ENCODE measurements around the gene MRPL47. TPM values are rescaled to one million over a fixed set of nuclear protein-coding genes. Genes with fewer than 3 reads are reported as not detected.
A peak's percentile ranks its signal among the peaks of the same experiment; 100 is the strongest.

Gene MRPL47
- total and polyA plus RNA-seq, 9 of the 15 experiments (the other 6 are each of a cell fraction or from before 2014, with no cell fraction given), result 101 to 437 (median 141) TPM

DNA sequence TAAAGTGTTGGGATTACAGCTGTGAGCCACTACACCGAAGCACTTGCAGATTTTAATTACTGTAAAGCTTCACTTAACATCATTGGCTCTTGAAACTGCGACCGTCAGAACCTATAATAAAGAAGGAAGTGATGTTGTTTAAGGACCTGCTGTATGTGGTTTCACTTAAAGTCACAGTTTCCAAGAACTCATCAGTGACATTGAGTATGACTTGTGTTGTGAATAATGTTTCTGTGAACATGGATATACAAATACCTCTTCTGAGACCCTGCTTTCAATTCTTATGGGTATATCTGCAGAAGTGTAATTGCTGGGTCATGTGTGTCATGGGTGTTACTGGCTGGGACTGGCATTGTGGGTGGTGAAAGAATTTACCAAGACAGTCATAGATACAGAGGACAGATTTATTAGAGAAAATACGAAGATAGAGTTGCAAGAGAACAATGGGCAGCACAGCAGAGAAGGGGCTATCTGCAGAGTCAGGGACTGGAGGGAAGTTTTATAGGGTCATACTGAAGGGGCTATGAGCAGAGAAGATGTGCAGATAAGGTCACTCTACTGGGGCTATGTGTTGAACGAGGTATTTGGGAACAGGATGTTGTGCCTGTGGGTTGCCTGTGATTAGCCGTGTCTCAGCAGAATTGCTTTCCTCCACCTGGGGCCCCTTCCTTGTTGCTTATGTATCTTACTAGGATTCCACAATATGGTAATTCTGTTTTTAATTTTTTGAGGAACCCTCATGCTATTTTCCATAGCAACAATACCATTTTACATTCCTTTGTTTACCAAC, 4.7 kb upstream of the MRPL47 start (continued):
- TF ChIP-seq, protein P1, sequence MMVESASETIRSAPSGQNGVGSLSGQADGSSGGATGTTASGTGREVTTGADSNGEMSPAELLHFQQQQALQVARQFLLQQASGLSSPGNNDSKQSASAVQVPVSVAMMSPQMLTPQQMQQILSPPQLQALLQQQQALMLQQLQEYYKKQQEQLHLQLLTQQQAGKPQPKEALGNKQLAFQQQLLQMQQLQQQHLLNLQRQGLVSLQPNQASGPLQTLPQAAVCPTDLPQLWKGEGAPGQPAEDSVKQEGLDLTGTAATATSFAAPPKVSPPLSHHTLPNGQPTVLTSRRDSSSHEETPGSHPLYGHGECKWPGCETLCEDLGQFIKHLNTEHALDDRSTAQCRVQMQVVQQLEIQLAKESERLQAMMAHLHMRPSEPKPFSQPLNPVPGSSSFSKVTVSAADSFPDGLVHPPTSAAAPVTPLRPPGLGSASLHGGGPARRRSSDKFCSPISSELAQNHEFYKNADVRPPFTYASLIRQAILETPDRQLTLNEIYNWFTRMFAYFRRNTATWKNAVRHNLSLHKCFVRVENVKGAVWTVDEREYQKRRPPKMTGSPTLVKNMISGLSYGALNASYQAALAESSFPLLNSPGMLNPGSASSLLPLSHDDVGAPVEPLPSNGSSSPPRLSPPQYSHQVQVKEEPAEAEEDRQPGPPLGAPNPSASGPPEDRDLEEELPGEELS (CRISPR knock-in tag; IDR thresholded peaks at IDR 0.05; ENCODE audit: borderline replicate concordance), result no peak
- TF ChIP-seq MCM2 (IDR thresholded peaks at IDR 0.05; ENCODE audit: low read depth) (no peak), RAD21 (CRISPR knock-in tag; conservative IDR thresholded peaks at IDR 0.05 in 1 of 2, IDR thresholded peaks at IDR 0.05 in 1 of 2) (no peak), CAMTA2 (CRISPR knock-in tag; conservative IDR thresholded peaks at IDR 0.05) (no peak), DMBX1 (CRISPR knock-in tag; IDR thresholded peaks at IDR 0.05; ENCODE audit: borderline replicate concordance) (no peak), CBFA2T3 (IDR thresholded peaks at IDR 0.05) (peak; percentile 37; the same call in 1 of the 2 replicates), ARID1B (IDR thresholded peaks at IDR 0.05) (0 out of 2 replicates have a peak, but pooled peaks have one; percentile 19), HMGN3 (IDR thresholded peaks at IDR 0.05; ENCODE audit: borderline replicate concordance, extremely low read depth, insufficient read length, low read depth, low read length) (no peak), ILK (tag; IDR thresholded peaks at IDR 0.05; ENCODE audit: borderline replicate concordance, low read depth) (no peak), GTF2F1 (IDR thresholded peaks at IDR 0.05; ENCODE audit: low read depth, low read length) (no peak), BDP1 (IDR thresholded peaks at IDR 0.05; ENCODE audit: insufficient read depth, insufficient read length) (no peak), BMI1 (IDR thresholded peaks at IDR 0.05; ENCODE audit: low read length) (no peak), GABPB1 (CRISPR knock-in tag; IDR thresholded peaks at IDR 0.05) (no peak), ZNF232 (CRISPR knock-in tag; IDR thresholded peaks at IDR 0.05) (no peak), STAT5A (IDR thresholded peaks at IDR 0.05; ENCODE audit: borderline replicate concordance, low read length) (0 out of 2 replicates have a peak, but pooled peaks have one; percentile 9), ETV1 (tag; conservative IDR thresholded peaks at IDR 0.05; ENCODE audit: low read depth) (no peak), ARNT (IDR thresholded peaks at IDR 0.05) (no peak), ARHGAP35 (IDR thresholded peaks at IDR 0.05; ENCODE audit: partially characterized antibody) (no peak), ZMIZ1 (IDR thresholded peaks at IDR 0.05; ENCODE audit: low read depth in 2 of 2, low read length in 2 of 2) (no peak), TCFL5 (CRISPR knock-in tag; conservative IDR thresholded peaks at IDR 0.05) (no peak), ZNF354B (CRISPR knock-in tag; IDR thresholded peaks at IDR 0.05) (no peak), PHF8 (IDR thresholded peaks at IDR 0.05; ENCODE audit: borderline replicate concordance, low read length) (no peak)
- TF ChIP-seq, protein P2, sequence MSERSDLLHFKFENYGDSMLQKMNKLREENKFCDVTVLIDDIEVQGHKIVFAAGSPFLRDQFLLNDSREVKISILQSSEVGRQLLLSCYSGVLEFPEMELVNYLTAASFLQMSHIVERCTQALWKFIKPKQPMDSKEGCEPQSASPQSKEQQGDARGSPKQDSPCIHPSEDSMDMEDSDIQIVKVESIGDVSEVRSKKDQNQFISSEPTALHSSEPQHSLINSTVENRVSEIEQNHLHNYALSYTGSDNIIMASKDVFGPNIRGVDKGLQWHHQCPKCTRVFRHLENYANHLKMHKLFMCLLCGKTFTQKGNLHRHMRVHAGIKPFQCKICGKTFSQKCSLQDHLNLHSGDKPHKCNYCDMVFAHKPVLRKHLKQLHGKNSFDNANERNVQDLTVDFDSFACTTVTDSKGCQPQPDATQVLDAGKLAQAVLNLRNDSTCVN (CRISPR knock-in tag; IDR thresholded peaks at IDR 0.05), result no peak
